Measurements from ENCODE around the gene MS4A15.
"Not testable (repeated sequence)": the region's sequence is repeated elsewhere in the genome, so short reads cannot be mapped to it uniquely, and the experiment has no call there.

GRCh38 chr11:60713423-60713822 lies 43.2 kb upstream of the MS4A15 start:
- not testable (repeated sequence) for TF ChIP-seq SUZ12 (IDR thresholded peaks at IDR 0.05; ENCODE audit: extremely low read depth, insufficient read depth, insufficient read length); ZNF274 (IDR thresholded peaks at IDR 0.05; ENCODE audit: low read depth, low read length); YY1 (IDR thresholded peaks at IDR 0.05; ENCODE audit: insufficient read depth, insufficient read length)
